GM19452 (cell line): ENCODE data around the gene NTMT1.

Experiments used
- ATAC-seq: cut with Tn5 transposase; IDR thresholded peaks from one replicate; pipeline ENCODE4 v1.9.1; 2021; ENCODE audit not compliant: unreplicated experiment

NTMT1 gene

DNA sequence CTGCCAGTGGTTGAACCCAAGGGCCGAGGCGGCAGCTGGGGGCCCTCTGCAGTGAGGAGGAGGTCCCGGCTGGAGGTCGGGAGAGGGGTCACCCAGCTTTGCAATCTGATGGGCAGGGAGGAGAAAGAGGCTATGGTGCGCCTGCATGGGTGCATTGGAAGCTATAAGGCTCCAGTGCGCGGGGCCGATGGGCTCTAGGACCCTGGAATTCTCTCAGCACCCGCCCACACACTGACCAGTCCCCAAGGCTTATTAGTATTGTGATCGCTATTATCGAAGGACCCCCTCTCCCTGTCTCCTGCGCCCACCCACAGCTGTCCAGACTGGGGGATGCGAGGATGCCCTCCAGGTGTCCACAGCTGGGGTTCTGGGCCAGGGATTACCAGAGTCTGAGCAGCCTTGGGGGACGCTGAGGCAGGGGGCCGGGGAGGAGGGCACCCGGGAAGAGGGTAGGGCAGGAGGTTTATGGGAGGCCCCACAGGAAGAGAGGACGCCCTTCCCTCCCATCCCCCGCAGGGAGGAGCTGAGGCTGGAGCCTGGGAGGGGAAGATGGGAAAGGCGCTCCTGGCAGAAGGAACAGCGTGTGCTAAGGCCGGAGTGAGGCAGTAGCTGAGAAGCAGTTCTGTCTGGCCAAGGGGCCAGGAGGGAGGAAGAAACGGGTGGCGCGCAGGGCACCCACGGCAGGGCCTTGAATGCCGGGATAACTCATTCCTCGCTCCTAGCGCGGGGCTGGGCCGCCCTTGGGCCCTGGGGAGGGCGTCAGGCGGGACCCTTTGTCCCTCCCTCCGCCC, 29.2 kb upstream of the NTMT1 start:
- ATAC-seq: no peak

- no peak for ATAC-seq
Observed at GRCh38 chr9:129597355-129598088, 28.4 kb upstream of the NTMT1 start.

- ATAC-seq: no peak
Observed at GRCh38 chr9:129598089-129598596, 27.8 kb upstream of the NTMT1 start.

GRCh38 chr9:129601082-129601674, 24.8 kb upstream of the NTMT1 start:
- ATAC-seq: no peak

DNA sequence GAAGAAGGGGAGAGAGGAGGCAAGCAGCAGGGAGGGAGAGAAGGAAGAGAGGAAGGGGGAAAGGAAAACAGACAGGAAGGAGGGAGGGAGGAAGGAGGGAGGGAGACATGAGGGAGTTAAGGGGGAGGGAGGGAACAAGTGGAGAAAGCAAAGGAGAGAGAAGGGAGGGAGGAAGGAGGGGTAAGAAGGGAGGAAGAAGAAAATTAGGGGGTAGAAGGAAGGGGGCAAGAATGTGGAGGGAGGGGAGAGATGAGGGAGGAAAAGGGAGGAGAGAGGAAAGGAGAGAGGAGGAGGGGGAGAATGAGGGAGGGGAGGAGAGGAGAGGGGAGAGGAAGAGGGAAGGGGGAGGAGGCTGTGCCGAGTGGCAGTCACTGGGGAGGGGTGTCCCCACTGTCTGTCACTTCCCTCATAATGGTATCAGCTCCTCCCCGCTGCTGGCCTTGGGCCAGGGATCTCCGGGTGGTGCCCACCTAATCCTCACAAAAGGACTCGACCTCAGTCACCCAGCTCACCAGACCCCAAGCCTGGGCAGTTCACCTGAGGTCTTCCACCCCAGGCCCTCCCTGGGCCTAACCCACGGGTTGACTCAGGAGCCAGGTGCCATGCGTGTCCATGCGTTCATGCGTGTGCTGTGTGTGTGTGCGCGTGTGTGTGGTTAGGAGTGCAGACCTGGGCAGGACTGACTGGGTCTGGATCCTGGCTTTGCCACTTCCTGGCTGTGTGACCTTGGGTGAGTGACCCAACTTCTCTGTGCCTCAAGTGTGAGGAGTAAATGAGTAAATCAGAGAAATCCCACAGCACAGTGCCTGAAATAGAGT, 23.2 kb upstream of the NTMT1 start:
- no peak for ATAC-seq

DNA sequence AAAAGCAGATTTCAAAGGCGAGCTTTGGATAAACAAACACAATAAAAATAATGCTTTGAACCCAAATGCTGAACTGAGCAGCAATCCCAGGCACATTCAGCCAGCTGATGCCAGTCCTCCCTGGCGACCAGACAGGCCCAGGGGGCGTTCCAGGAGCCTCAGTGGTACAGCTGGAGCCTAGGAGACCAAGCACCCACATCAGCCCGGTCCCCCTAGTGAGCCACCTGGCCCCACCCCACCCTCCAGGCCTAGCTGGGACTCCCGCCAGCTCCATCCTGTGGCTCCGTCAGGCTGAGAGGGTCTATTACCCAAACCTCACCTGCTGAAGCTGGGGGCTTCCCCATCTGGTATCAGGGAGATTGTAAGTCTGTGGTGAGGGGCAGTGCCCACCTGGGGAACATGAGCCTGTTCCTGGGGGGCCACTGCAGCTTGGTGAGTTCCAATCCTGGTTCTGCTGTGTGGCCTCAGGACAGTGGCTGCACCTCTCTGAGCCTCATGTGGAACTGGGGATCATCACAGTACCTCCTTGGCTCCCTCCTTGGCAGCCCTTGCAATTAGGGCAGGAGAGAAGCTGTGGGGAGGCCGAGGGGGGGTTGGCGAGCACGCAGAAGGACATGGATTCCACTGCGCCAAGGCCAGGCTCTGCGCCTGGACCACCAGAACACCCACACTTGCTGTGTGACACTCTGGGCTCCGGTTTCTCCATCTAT, 21.8 kb upstream of the NTMT1 start:
- ATAC-seq: no peak

- no peak for ATAC-seq
Observed at GRCh38 chr9:129604766-129605163, 21.2 kb upstream of the NTMT1 start.

- ATAC-seq: no peak
Observed at GRCh38 chr9:129606161-129607026, 19.6 kb upstream of the NTMT1 start.

- no peak for ATAC-seq
Observed at GRCh38 chr9:129607027-129607387, 19.0 kb upstream of the NTMT1 start.

GRCh38 chr9:129608561-129609481, 17.1 kb upstream of the NTMT1 start:
- ATAC-seq: no peak

DNA sequence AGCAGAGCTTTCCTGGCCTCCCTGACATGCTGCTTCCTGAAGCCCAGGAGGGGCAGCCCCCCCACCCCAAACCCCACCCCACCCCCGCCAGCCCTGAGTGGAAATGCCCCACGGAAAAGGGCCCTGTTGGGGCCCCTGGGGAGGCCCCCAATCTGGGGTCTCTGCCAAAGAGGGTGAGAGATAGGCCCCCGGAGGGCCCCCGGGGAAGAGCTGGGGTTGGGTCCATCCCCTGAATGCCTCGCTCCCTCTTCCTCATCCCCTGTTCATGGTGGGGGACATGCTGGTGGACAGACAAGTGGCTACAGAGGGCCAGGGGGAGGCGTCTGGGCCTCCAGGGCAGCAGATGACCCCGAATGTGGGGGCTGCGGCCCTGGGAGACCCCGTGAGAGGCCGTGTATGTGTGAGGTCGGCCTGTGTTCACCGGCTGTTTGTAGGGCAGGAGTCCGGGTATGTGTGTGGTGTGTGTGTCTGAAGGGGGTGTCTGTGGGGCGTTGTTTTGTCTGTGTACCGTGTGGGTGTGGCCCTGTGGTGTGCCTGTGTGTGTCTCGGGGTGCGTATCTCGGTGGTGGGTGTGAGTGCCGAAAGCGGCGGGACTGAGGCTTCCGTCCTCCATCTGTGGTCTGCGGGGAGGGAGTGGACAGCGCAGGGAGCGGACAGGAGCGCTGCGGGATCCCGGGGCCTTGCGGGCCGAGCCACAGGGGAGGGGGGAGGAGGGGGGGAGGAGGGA, 16.3 kb upstream of the NTMT1 start:
- no peak for ATAC-seq

DNA sequence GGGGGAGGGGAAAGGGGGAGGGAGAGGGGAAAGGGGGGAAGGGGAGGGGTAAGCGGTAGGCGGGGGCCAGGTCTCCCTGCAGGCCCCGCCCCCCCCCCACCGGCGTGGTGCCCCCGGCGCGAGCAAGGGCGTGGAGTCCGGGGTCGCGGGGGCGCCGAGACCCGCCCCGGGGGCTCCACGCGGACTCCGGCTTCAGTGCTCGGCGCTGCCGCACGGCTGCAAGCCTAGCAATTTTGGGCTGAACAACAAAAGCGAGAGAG, 15.8 kb upstream of the NTMT1 start:
- no peak for ATAC-seq

- ATAC-seq: no peak
Observed at GRCh38 chr9:129610473-129611306, 15.3 kb upstream of the NTMT1 start.

DNA sequence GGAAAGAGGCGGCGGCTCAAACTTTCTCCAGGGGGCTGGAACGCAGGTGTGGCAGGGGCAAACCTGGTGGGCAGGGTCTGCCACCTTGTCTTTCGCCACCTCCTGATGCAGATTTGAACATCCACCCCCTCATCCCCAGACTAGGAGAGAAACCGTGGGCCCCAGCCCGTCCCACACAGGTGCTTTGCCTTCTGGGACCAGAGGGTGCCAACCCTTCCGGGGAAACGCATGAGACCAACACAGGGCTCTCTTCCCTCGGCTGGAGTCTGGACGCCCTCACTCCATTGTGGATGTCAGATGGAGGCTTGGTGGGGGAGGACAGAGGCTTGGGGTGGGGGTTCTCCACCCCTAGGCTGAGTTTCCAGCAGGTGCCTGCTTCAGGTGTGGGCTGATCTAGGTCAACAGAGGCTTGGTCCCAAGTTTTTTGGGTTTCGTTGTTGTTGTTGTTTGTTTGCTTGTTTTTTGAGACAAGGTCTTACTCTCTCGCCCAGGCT, 14.6 kb upstream of the NTMT1 start:
- ATAC-seq: no peak

- ATAC-seq: no peak
Observed at GRCh38 chr9:129612123-129612522, 13.8 kb upstream of the NTMT1 start.

GRCh38 chr9:129612815-129613519, 13.0 kb upstream of the NTMT1 start:
- ATAC-seq: no peak
